ENCODE results near the gene FAM117B.

DNA sequence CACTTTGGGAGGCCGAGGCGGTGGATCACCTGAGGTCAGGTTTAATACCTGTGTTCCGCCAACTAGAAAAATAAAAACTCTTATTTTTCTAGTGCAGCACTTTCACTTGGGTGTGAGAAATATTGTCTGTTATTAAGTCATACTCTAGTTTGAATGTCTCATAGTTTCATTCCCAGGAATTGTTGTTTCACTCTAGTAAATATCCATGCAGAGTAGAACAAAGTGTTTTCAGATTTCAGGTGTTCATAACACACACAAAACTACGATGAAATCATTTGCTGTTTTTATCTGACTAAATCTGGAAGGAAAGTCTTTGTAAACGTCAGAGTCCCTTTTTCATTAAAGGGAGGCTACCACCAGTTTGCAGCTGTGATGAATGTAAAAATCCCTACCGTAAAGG lies 4.0 kb downstream of the FAM117B start:
- TF ChIP-seq YY1 (IDR thresholded peaks at IDR 0.05; ENCODE audit: insufficient read depth, insufficient read length): no peak
- TF ChIP-seq SUZ12 (IDR thresholded peaks at IDR 0.05; ENCODE audit: extremely low read depth, insufficient read depth, insufficient read length): no peak

All from NT2/D1 (cell line).